ENCODE data around the gene WNT3A.
"Not testable (repeated sequence)": the region's sequence is repeated elsewhere in the genome, so short reads cannot be mapped to it uniquely, and the experiment has no call there.

The WNT3A gene, protein sequence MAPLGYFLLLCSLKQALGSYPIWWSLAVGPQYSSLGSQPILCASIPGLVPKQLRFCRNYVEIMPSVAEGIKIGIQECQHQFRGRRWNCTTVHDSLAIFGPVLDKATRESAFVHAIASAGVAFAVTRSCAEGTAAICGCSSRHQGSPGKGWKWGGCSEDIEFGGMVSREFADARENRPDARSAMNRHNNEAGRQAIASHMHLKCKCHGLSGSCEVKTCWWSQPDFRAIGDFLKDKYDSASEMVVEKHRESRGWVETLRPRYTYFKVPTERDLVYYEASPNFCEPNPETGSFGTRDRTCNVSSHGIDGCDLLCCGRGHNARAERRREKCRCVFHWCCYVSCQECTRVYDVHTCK

GRCh38 chr1:228006786-228007048, at the start of gene WNT3A:
Gene WNT3A (plus strand): TSS chr1:228006998. CDS start chr1:228007129, 131 bp downstream.
- TF ChIP-seq JUND (IDR thresholded peaks at IDR 0.05; ENCODE audit: low read depth) = no peak
- in situ Hi-C loops (cut with HindIII; ENCODE audit: low pct_unique_long_range_greater_than_20kb, low sequenced_read_pairs) = no loop called here
- no peak for DNase-seq (ENCODE audit: low read depth in 1 of 2, low spot score in 1 of 2)

DNA sequence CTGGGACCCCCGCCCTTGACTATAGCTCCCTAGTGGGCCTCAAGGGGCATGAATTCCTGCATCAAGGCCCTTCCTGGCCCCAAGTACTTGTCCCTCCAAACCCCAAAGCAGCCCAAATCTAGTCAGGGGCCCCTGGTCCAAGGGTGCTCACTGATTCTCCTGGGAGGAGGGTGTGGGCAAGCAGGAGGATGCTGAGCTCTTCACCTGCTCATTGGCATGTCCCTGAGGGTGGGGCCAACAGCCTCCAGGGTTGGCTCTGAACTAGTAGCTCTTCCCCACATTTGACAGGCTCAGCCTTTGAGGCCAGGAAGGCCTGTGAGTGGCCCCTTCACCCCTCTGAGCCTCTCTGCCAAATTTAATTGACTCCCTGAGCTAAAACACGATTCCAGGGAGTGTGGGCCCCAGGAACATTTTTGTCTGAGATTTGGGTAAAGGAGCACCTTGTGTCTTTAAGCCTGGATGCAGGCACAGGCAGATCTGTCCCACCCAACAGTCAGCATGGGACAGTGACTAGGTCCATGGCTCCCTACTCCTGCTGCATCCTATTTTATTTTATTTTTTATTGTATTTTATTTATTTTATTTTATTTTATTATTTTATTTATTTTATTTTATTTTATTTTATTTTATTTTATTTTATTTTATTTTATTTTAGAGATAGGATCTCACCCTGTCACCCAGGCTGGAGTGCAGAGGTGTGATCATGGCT, 48.0 kb upstream of the WNT3A start:
- no peak for TF ChIP-seq JUND (IDR thresholded peaks at IDR 0.05; ENCODE audit: low read depth)
- in situ Hi-C loops (cut with HindIII; ENCODE audit: low pct_unique_long_range_greater_than_20kb, low sequenced_read_pairs) = no loop called here
- DNase-seq (ENCODE audit: low read depth in 1 of 2, low spot score in 1 of 2) = no peak

- in situ Hi-C loops (cut with HindIII; ENCODE audit: low pct_unique_long_range_greater_than_20kb, low sequenced_read_pairs) = no loop called here
- DNase-seq (ENCODE audit: low read depth in 1 of 2, low spot score in 1 of 2) = no peak
- no peak for TF ChIP-seq JUND (IDR thresholded peaks at IDR 0.05; ENCODE audit: low read depth)
Observed at GRCh38 chr1:227959325-227959860, 47.4 kb upstream of the WNT3A start.

DNA sequence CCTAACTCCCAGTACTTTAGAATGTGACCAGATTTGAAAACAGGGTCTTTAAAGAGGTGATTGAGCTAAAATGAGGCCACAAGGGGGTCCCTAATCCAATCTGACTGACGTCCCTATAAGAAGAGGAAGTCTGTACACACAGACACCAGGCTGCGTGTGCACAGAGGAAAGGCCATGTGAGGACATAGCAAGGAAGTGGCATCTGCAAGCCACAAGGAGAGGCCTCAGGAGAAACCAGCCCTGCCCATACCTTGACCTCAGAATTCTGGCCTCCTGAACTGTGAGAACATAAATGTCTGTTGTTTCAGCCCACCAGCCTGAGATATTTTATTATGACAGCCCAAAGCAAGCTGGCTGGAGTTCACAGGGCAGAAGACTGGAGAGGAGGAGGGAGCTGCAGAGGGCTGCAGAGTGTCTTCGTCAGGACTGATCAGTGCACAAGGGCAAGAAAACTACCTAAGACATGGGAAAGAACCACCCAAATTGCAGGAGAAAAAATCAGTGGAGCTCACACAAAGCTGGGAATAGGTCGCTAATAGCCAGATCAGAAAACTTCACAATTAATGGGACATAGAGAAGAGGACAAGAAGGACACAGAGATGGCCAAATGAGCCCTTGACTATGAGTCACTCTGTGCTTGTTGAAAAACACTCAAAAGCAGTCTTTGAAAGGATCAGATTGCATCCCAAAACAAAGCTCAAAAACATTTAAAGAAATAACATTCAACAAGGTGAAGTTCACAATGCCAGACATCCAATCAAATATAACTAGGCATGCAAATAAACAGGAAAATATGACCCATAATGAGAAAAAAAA, 44.9 kb upstream of the WNT3A start:
- in situ Hi-C loops (cut with HindIII; ENCODE audit: low pct_unique_long_range_greater_than_20kb, low sequenced_read_pairs) = no loop called here

DNA sequence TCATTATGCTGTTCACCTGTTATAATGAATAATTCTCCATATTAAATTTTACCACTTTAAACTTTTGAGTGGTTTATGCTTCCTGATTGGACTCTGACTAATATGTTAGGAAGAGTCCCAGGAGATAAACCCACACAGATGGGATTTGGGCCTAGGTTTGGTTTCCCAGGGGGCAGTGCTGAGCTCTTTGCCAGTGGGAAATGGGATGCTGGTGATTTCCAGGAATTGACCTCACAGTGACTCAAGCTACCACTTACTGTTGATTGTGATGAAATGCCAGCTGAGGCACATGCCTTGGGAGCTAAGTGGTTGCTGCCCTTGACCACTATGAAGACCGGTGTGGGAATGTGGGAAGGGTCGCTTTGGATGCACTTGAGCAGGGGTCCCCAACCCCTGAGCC, 40.1 kb upstream of the WNT3A start:
- in situ Hi-C loops (cut with HindIII; ENCODE audit: low pct_unique_long_range_greater_than_20kb, low sequenced_read_pairs) = not testable (repeated sequence)

More for the DNA sequence above, 44.9 kb upstream of the WNT3A start:
- DNase-seq (ENCODE audit: low read depth in 1 of 2, low spot score in 1 of 2) = no peak
- TF ChIP-seq JUND (IDR thresholded peaks at IDR 0.05; ENCODE audit: low read depth) = no peak

GRCh38 chr1:227967815-227968214, 39.0 kb upstream of the WNT3A start:
- DNase-seq (ENCODE audit: low read depth in 1 of 2, low spot score in 1 of 2) = peak in 1 of 2 experiments; percentile 38
- in situ Hi-C loops (cut with HindIII; ENCODE audit: low pct_unique_long_range_greater_than_20kb, low sequenced_read_pairs) = not testable (repeated sequence)

More for the DNA sequence above, 40.1 kb upstream of the WNT3A start:
- not testable (repeated sequence) for DNase-seq (ENCODE audit: low read depth in 1 of 2, low spot score in 1 of 2)

DNA sequence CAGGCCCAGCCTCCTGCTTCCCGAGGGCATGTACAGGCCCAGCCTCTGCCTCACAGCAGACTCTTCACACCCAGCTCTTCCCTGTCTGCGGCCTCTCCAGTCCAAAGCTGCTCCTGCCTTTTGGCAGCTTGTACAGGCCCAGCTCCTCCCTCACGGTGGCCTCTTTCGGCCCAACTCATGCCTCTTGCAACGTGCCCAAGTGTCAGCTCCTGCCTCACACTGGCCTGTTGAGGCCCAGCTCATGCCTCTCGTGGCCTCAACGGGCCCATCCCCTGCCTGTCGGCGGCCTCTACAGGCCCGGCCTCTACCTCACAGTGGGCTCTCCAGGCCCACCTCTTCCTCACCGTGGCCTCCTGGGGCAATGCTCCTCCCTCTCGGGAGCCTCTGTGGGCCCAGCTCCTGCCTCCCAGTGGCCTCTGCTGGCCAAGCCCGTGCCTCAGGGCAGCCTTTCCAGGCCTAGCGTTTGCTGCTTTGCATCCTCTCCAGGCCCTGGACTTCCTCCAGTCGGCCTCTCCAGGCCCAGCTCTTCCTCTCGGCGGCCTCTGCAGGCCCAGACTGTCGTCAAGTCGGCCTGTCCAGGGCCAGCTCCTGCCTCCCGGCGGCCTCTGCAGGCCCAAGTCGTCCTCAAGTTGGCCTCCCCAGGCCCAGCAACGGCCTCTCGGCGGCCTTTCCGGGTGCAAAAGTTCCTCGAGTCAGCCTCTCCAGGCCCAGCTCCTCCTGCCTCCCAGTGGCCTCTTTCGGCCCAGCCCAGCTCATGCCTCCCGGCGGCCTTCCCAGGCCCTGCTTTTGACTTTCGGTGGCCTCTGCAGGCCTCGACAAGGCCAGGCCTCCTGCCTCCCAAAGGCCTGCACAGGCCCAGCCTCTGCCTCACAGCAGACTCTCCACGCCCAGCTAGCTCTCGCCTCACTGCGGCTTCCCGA, 36.5 kb upstream of the WNT3A start:
- DNase-seq (ENCODE audit: low read depth in 1 of 2, low spot score in 1 of 2); in situ Hi-C loops (cut with HindIII; ENCODE audit: low pct_unique_long_range_greater_than_20kb, low sequenced_read_pairs): not testable (repeated sequence)

DNA sequence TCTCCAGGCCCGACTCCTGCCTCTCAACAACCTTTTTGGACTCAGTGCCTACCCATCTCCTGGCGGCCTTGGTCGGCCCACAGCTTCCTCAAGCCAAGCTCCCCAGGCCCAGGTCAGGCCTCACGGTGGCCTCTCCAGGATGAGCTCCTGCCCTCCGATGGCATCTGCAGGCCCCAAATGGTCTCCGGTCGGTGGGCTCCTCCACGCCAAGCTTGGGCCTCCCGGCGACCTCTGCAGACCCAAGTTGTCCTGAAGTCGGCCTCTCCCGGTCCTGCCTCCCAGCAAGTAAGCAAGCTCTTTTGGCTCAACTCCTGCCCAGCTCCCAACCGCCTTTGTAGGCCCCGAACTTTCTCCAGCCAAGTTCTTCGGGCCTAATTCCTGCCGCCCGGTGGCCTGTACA, 35.6 kb upstream of the WNT3A start:
- DNase-seq (ENCODE audit: low read depth in 1 of 2, low spot score in 1 of 2); in situ Hi-C loops (cut with HindIII; ENCODE audit: low pct_unique_long_range_greater_than_20kb, low sequenced_read_pairs): not testable (repeated sequence)

GRCh38 chr1:227971643-227972282, 35.0 kb upstream of the WNT3A start:
- in situ Hi-C loops (cut with HindIII; ENCODE audit: low pct_unique_long_range_greater_than_20kb, low sequenced_read_pairs); DNase-seq (ENCODE audit: low read depth in 1 of 2, low spot score in 1 of 2): not testable (repeated sequence)

- DNase-seq (ENCODE audit: low read depth in 1 of 2, low spot score in 1 of 2); in situ Hi-C loops (cut with HindIII; ENCODE audit: low pct_unique_long_range_greater_than_20kb, low sequenced_read_pairs): not testable (repeated sequence)
Observed at GRCh38 chr1:227972283-227972679, 34.5 kb upstream of the WNT3A start.

GRCh38 chr1:227972843-227973374, 33.9 kb upstream of the WNT3A start:
- in situ Hi-C loops (cut with HindIII; ENCODE audit: low pct_unique_long_range_greater_than_20kb, low sequenced_read_pairs); DNase-seq (ENCODE audit: low read depth in 1 of 2, low spot score in 1 of 2): not testable (repeated sequence)

DNA sequence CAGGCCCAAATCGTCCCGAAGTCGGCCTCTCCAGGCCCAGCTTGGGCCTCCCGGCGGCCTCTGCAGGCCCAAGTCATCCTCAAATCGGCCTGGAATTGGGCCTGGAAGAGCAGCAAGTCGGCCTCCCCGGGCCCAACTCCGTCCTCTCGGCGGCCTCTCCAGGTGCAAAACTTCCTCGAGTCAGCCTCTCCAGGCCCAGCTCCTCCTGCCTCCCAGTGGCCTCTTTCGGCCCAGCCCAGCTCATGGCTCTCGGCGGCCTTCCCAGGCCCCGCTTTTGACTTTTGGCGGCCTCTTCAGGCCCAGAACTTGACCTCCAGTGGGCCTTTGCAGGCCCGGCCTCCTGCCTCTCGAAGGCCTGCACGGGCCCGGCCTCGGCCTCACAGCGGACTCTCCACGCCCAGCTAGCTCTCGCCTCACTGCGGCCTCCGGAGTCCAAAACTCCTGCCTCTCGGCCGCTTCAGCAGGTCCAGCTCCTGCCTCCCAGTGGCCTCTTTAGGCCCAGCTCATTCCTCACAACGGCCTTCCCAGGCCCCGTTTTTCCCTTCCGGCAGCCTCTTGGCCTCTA, 33.0 kb upstream of the WNT3A start:
- DNase-seq (ENCODE audit: low read depth in 1 of 2, low spot score in 1 of 2); in situ Hi-C loops (cut with HindIII; ENCODE audit: low pct_unique_long_range_greater_than_20kb, low sequenced_read_pairs): not testable (repeated sequence)

DNA sequence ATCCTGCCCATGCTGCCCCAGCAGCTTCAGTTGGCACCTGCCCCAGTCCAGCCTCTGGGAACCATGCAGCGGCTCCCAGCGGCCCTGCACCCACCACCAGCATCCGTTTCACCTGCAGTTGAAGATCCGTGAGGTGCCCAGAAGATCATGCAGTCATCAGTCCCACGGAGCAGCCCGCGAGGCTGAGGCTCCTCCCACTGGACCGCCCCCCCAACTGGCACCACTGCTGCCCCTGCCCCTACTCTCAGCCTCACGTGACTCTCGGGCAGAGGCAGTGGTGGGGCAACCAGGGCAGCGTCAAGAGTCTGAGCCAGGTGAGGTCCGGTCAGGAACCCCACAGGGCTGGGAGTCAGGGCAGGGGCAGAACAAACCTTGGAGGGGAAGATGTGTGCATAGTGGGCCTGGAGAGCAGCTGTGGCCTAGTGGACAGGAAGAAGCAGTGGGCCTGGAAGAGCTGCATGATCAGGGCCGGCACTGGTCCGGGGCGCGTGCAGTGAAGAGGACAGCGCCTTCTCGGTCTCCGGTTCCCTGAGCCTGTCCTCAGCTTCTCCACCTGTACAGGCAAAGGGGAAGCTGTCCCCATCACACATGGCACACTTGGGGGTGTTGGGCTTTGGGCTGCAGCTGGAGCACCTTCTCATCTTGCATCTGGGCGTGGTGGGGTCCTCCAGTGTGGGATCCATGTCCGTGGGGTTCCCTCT, 31.1 kb upstream of the WNT3A start:
- in situ Hi-C loops (cut with HindIII; ENCODE audit: low pct_unique_long_range_greater_than_20kb, low sequenced_read_pairs) = not testable (repeated sequence)

More for the DNA sequence above, 31.1 kb upstream of the WNT3A start:
- DNase-seq (ENCODE audit: low read depth in 1 of 2, low spot score in 1 of 2) = not testable (repeated sequence)
